ENCODE results near the gene EFCAB11.

The EFCAB11 gene

GRCh38 chr14:89773151-89773550 is 181.4 kb downstream of the EFCAB11 start:
- DNase-seq (ENCODE audit: low read depth), result no peak
- no peak; the same call in 1 of the 2 replicates for TF ChIP-seq MYC (IDR thresholded peaks at IDR 0.05; ENCODE audit: low read depth, low read length)
- TF ChIP-seq MAX (IDR thresholded peaks at IDR 0.05; ENCODE audit: low read depth, low read length), result no peak
- TF ChIP-seq POLR2A (IDR thresholded peaks at IDR 0.05; ENCODE audit: extremely low read depth, insufficient read length), result no peak
- no peak for TF ChIP-seq CTCF (IDR thresholded peaks at IDR 0.05; ENCODE audit: low read depth, low read length)
- no peak overlapping the region for H3K4me3 ChIP-seq (ENCODE audit: low read depth, low read length)

- DNase-seq (ENCODE audit: low read depth), result no peak
- TF ChIP-seq POLR2A (IDR thresholded peaks at IDR 0.05; ENCODE audit: extremely low read depth, insufficient read length) (no peak), MAX (IDR thresholded peaks at IDR 0.05; ENCODE audit: low read depth, low read length) (no peak), CTCF (IDR thresholded peaks at IDR 0.05; ENCODE audit: low read depth, low read length) (no peak), MYC (IDR thresholded peaks at IDR 0.05; ENCODE audit: low read depth, low read length) (no peak)
- no peak overlapping the region for H3K4me3 ChIP-seq (ENCODE audit: low read depth, low read length)
Measured at GRCh38 chr14:89771251-89771650, 183.3 kb downstream of the EFCAB11 start.

GRCh38 chr14:89767861-89768268 is 186.7 kb downstream of the EFCAB11 start:
- no peak for TF ChIP-seq MYC (IDR thresholded peaks at IDR 0.05; ENCODE audit: low read depth, low read length)
- no peak for TF ChIP-seq POLR2A (IDR thresholded peaks at IDR 0.05; ENCODE audit: extremely low read depth, insufficient read length)
- no peak for TF ChIP-seq MAX (IDR thresholded peaks at IDR 0.05; ENCODE audit: low read depth, low read length)
- TF ChIP-seq CTCF (IDR thresholded peaks at IDR 0.05; ENCODE audit: low read depth, low read length), result peak; percentile 60
- no peak overlapping the region for H3K4me3 ChIP-seq (ENCODE audit: low read depth, low read length)
- peak; percentile 64 for DNase-seq (ENCODE audit: low read depth)

- no peak overlapping the region for H3K4me3 ChIP-seq (ENCODE audit: low read depth, low read length)
- TF ChIP-seq POLR2A (IDR thresholded peaks at IDR 0.05; ENCODE audit: extremely low read depth, insufficient read length), result no peak
- TF ChIP-seq MYC (IDR thresholded peaks at IDR 0.05; ENCODE audit: low read depth, low read length), result no peak
- TF ChIP-seq CTCF (IDR thresholded peaks at IDR 0.05; ENCODE audit: low read depth, low read length), result no peak
- no peak for TF ChIP-seq MAX (IDR thresholded peaks at IDR 0.05; ENCODE audit: low read depth, low read length)
- no peak for DNase-seq (ENCODE audit: low read depth)
Measured at GRCh38 chr14:89767131-89767530, 187.4 kb downstream of the EFCAB11 start.

GRCh38 chr14:89765346-89765745 is 189.2 kb downstream of the EFCAB11 start:
- no peak for TF ChIP-seq POLR2A (IDR thresholded peaks at IDR 0.05; ENCODE audit: extremely low read depth, insufficient read length)
- no peak for TF ChIP-seq CTCF (IDR thresholded peaks at IDR 0.05; ENCODE audit: low read depth, low read length)
- no peak for TF ChIP-seq MAX (IDR thresholded peaks at IDR 0.05; ENCODE audit: low read depth, low read length)
- no peak for TF ChIP-seq MYC (IDR thresholded peaks at IDR 0.05; ENCODE audit: low read depth, low read length)
- no peak overlapping the region for H3K4me3 ChIP-seq (ENCODE audit: low read depth, low read length)

GRCh38 chr14:89760086-89760485 is 194.4 kb downstream of the EFCAB11 start:
- no peak for DNase-seq (ENCODE audit: low read depth)
- TF ChIP-seq CTCF (IDR thresholded peaks at IDR 0.05; ENCODE audit: low read depth, low read length) (no peak), MYC (IDR thresholded peaks at IDR 0.05; ENCODE audit: low read depth, low read length) (no peak), POLR2A (IDR thresholded peaks at IDR 0.05; ENCODE audit: extremely low read depth, insufficient read length) (no peak), MAX (IDR thresholded peaks at IDR 0.05; ENCODE audit: low read depth, low read length) (no peak)
- no peak overlapping the region for H3K4me3 ChIP-seq (ENCODE audit: low read depth, low read length)

More at GRCh38 chr14:89765346-89765745, 189.2 kb downstream of the EFCAB11 start:
- DNase-seq (ENCODE audit: low read depth), result no peak
